GM21825 (cell line): ENCODE results near the gene FAM193B.

ENCODE experiments used
- ATAC-seq: cut with Tn5 transposase; IDR thresholded peaks from one replicate; pipeline ENCODE4 v1.9.1; 2021; ENCODE audit warnings: mild to moderate bottlenecking, moderate library complexity; ENCODE audit not compliant: unreplicated experiment

The FAM193B gene

GRCh38 chr5:177503351-177504085 is 50.8 kb downstream of the FAM193B start:
- ATAC-seq: no peak

GRCh38 chr5:177502886-177503285 is 51.5 kb downstream of the FAM193B start:
- ATAC-seq: no peak

GRCh38 chr5:177501874-177502678 is 52.3 kb downstream of the FAM193B start:
- ATAC-seq: no peak

GRCh38 chr5:177500685-177501522 is 53.5 kb downstream of the FAM193B start:
- no peak for ATAC-seq

GRCh38 chr5:177499842-177500241 is 54.5 kb downstream of the FAM193B start:
- ATAC-seq: no peak

- ATAC-seq: no peak
Measured at GRCh38 chr5:177498013-177498787, 56.2 kb downstream of the FAM193B start.

- ATAC-seq: peak; percentile 71
Measured at GRCh38 chr5:177497292-177498012, 56.9 kb downstream of the FAM193B start, which contains the start of gene PDLIM7. Gene PDLIM7 (minus strand): TSS chr5:177497604. CDS start chr5:177496512, 1,092 bp downstream.

GRCh38 chr5:177496727-177497291 is 57.6 kb downstream of the FAM193B start:
- ATAC-seq: peak; percentile 2

- ATAC-seq: no peak
Measured at GRCh38 chr5:177496070-177496726, 58.2 kb downstream of the FAM193B start.

- no peak for ATAC-seq
Measured at GRCh38 chr5:177495243-177496060, 58.9 kb downstream of the FAM193B start.

GRCh38 chr5:177494346-177495195 is 59.8 kb downstream of the FAM193B start:
- no peak for ATAC-seq

- ATAC-seq: no peak
Measured at GRCh38 chr5:177493795-177494345, 60.5 kb downstream of the FAM193B start.

- ATAC-seq: no peak
Measured at GRCh38 chr5:177492841-177493240, 61.5 kb downstream of the FAM193B start.

GRCh38 chr5:177491983-177492746 is 62.2 kb downstream of the FAM193B start:
- no peak for ATAC-seq

- ATAC-seq: no peak
Measured at GRCh38 chr5:177491429-177491945, 62.9 kb downstream of the FAM193B start.

- no peak for ATAC-seq
Measured at GRCh38 chr5:177490992-177491391, 63.4 kb downstream of the FAM193B start.
